ENCODE results near the gene SYT17.

- TF ChIP-seq CTCF (IDR thresholded peaks at IDR 0.05; ENCODE audit: low read length) (no peak), EZH2 (IDR thresholded peaks at IDR 0.05; ENCODE audit: borderline replicate concordance, low read length) (no peak)
These were observed 64.9 kb downstream of the SYT17 start for GRCh38 chr16:19232988-19233387.

All from OCI-LY1 (cell line).